Fibroblast of lung (primary cell): ENCODE measurements around the gene SLC13A3. TPM values are rescaled to one million over a fixed set of nuclear protein-coding genes. Genes with fewer than 3 reads are reported as not detected.

Source experiments
- DNase-seq, 2 donors: peaks; one replicate each; pipeline versions ENCODE4 v3.0.0 to v3.0.0-alpha.2; 2010; ENCODE audit warnings: low read depth in 2 of 2
- H2AFZ ChIP-seq: 2 replicates; pipeline ENCODE4 v1.5.1; 2012; ENCODE audit warnings: low read length, control low read depth, inconsistent platforms
- H3K27ac ChIP-seq: 2 replicates; pipeline ENCODE4 v1.5.1; 2011; ENCODE audit warnings: low read length, control low read depth; ENCODE audit not compliant: insufficient read depth
- H3K27me3 ChIP-seq: 2 replicates; pipeline ENCODE4 v1.5.1; 2011; ENCODE audit warnings: mild to moderate bottlenecking, low read length; ENCODE audit not compliant: control insufficient read depth, insufficient read depth
- H3K36me3 ChIP-seq: 2 replicates; pipeline ENCODE4 v1.5.1; 2011; ENCODE audit warnings: low read length; ENCODE audit not compliant: control insufficient read depth, insufficient read depth
- H3K4me1 ChIP-seq: 2 replicates; pipeline ENCODE4 v1.5.1; 2011; ENCODE audit warnings: low read length; ENCODE audit not compliant: control insufficient read depth, insufficient read depth; ENCODE audit errors: extremely low read depth
- H3K4me2 ChIP-seq: 2 replicates; pipeline ENCODE4 v1.5.1; 2011; ENCODE audit warnings: low read length, control low read depth; ENCODE audit not compliant: insufficient read depth; ENCODE audit errors: extremely low read depth
- H3K4me3 ChIP-seq, 4 experiments: fragments of 200-600 bp in 1 of 4; sonication (generic) in 1 of 4; replicated peaks in 1 of 4; 2 replicates each; pipeline ENCODE4 v1.5.1; 2011 to 2016; ENCODE audit warnings: low read length in 4 of 4, low read depth in 3 of 4, mild to moderate bottlenecking in 3 of 4, control low read depth in 2 of 4, inconsistent platforms in 1 of 4, mixed read lengths in 1 of 4; ENCODE audit not compliant: insufficient read depth in 1 of 4; ENCODE audit errors: control extremely low read depth in 1 of 4
- H3K79me2 ChIP-seq: 2 replicates; pipeline ENCODE4 v1.5.1; 2012; ENCODE audit warnings: mild to moderate bottlenecking, low read length, inconsistent platforms; ENCODE audit not compliant: control insufficient read depth, insufficient read depth
- H3K9ac ChIP-seq: 2 replicates; pipeline ENCODE4 v1.5.1; 2011; ENCODE audit warnings: mild to moderate bottlenecking, low read length, control low read depth; ENCODE audit not compliant: insufficient read depth
- H3K9me3 ChIP-seq: 2 replicates; pipeline ENCODE4 v1.5.1; 2012; ENCODE audit warnings: low read depth, low read length; ENCODE audit not compliant: control insufficient read depth, insufficient read depth
- H4K20me1 ChIP-seq: 2 replicates; pipeline ENCODE4 v1.5.1; 2011; ENCODE audit warnings: low read length; ENCODE audit not compliant: control insufficient read depth, insufficient read depth; ENCODE audit errors: extremely low read depth
- CTCF ChIP-seq, 2 donors: IDR thresholded peaks in 1 of 2; conservative IDR thresholded peaks in 1 of 2; 1 replicate in 1 of 2; 2 replicates in 1 of 2; pipeline ENCODE4 v1.5.1; 2011 to 2012; ENCODE audit warnings: low read length in 2 of 2, control low read depth in 1 of 2, inconsistent platforms in 1 of 2, low read depth in 1 of 2, mild to moderate bottlenecking in 1 of 2
- EZH2 ChIP-seq: IDR thresholded peaks from 2 replicates; pipeline ENCODE4 v1.5.1; 2012; ENCODE audit warnings: low read length, control low read depth, mild to moderate bottlenecking; ENCODE audit errors: missing control alignments
- polyA plus RNA-seq, 2 donors: library from polyadenylated mRNA; depleted of rRNA in 1 of 2; stranded (reverse) in 1 of 2; unstranded in 1 of 2; fragments of >200 nt; gene quantifications; 2 replicates each; pipeline ENCODE4 v1.2.1, GENCODE V29; 2011 to 2012; ENCODE audit warnings: missing spikeins in 1 of 2
- total RNA-seq: library from RNA; depleted of rRNA; stranded (reverse); fragments of >200 nt; gene quantifications from 2 replicates; pipeline ENCODE4 v1.2.1, GENCODE V29; 2014

SLC13A3 gene
- total and polyA plus RNA-seq, 2 donors (not counting 1 experiment from before 2014, with no cell fraction given): 2.2 to 5.6 TPM

GRCh38 chr20:46573788-46574584 lies 77.3 kb downstream of the SLC13A3 start:
- Histone ChIP-seq H3K9me3 (no peaks in the 10 kb centered on the region), H3K79me2 (no peaks in the 10 kb centered on the region), H3K27me3 (no peaks in the 10 kb centered on the region), H3K27ac (no peak overlapping the region), H3K4me2 (no peak overlapping the region), H3K36me3 (no peaks in the 10 kb centered on the region), H3K9ac (no peak overlapping the region), H3K4me3 (no peak overlapping the region), H2AFZ (no peak overlapping the region), H4K20me1 (no peaks in the 10 kb centered on the region), H3K4me1 (no peaks in the 10 kb centered on the region)
- peak in 1 of 2 donors; percentile 16 for DNase-seq
- no peak for TF ChIP-seq CTCF (conservative IDR thresholded peaks at IDR 0.05 in 1 of 2, IDR thresholded peaks at IDR 0.05 in 1 of 2; ENCODE audit: low read depth in 1 of 2, low read length in 2 of 2)
- no peak for TF ChIP-seq EZH2

GRCh38 chr20:46573234-46573633 lies 78.0 kb downstream of the SLC13A3 start:
- no peak overlapping the region for H3K27ac ChIP-seq
- H4K20me1 ChIP-seq: no peaks in the 10 kb centered on the region
- no peak overlapping the region for H3K4me3 ChIP-seq
- DNase-seq: no peak
- no peaks in the 10 kb centered on the region for H3K27me3 ChIP-seq
- no peaks in the 10 kb centered on the region for H3K9me3 ChIP-seq
- H3K79me2 ChIP-seq: no peaks in the 10 kb centered on the region
- TF ChIP-seq EZH2 (no peak), CTCF (conservative IDR thresholded peaks at IDR 0.05 in 1 of 2, IDR thresholded peaks at IDR 0.05 in 1 of 2; ENCODE audit: low read depth in 1 of 2, low read length in 2 of 2) (no peak)
- no peak overlapping the region for H2AFZ ChIP-seq
- no peak overlapping the region for H3K4me2 ChIP-seq
- no peaks in the 10 kb centered on the region for H3K36me3 ChIP-seq
- no peaks in the 10 kb centered on the region for H3K4me1 ChIP-seq
- no peak overlapping the region for H3K9ac ChIP-seq

- no peak overlapping the region for H3K4me2 ChIP-seq
- no peak overlapping the region for H3K4me3 ChIP-seq
- TF ChIP-seq CTCF (conservative IDR thresholded peaks at IDR 0.05 in 1 of 2, IDR thresholded peaks at IDR 0.05 in 1 of 2; ENCODE audit: low read depth in 1 of 2, low read length in 2 of 2) (no peak), EZH2 (no peak)
- H4K20me1 ChIP-seq: no peaks in the 10 kb centered on the region
- H3K27me3 ChIP-seq: no peaks in the 10 kb centered on the region
- H2AFZ ChIP-seq: no peak overlapping the region
- no peak overlapping the region for H3K27ac ChIP-seq
- no peak for DNase-seq
- no peaks in the 10 kb centered on the region for H3K4me1 ChIP-seq
- H3K36me3 ChIP-seq: no peaks in the 10 kb centered on the region
- no peaks in the 10 kb centered on the region for H3K79me2 ChIP-seq
- no peak overlapping the region for H3K9ac ChIP-seq
- no peaks in the 10 kb centered on the region for H3K9me3 ChIP-seq
Measured at GRCh38 chr20:46572790-46573189, 78.5 kb downstream of the SLC13A3 start.
